Cardiac muscle cell (in vitro differentiated cells and primary cell): Measurements from ENCODE around the gene C4orf50. TPM values are rescaled to one million over a fixed set of nuclear protein-coding genes. Genes with fewer than 3 reads are reported as not detected.

Source experiments
- DNase-seq, 2 donors: peaks; one replicate each; pipeline versions ENCODE4 v3.0.0 to v3.0.0-alpha.2; 2010 to 2017; ENCODE audit warnings: low read depth in 1 of 2, low spot score in 1 of 2
- H3K27ac ChIP-seq: fragments of 200-600 bp; sonication (generic); 2 replicates; pipeline ENCODE4 v1.5.1; 2016
- H3K27me3 ChIP-seq: fragments of 200-600 bp; sonication (generic); 2 replicates; pipeline ENCODE4 v1.6.0; 2016; ENCODE audit warnings: control low read depth
- H3K36me3 ChIP-seq: fragments of 200-600 bp; sonication (generic); 2 replicates; pipeline ENCODE4 v1.5.1; 2016; ENCODE audit warnings: control low read depth
- H3K4me1 ChIP-seq: fragments of 200-600 bp; sonication (generic); 2 replicates; pipeline ENCODE4 v1.8.1; 2017; ENCODE audit warnings: low read depth, mild to moderate bottlenecking, mixed run types
- H3K4me3 ChIP-seq: fragments of 200-600 bp; sonication (generic); 2 replicates; pipeline ENCODE4 v1.5.1; 2016; ENCODE audit warnings: mild to moderate bottlenecking
- H3K9me3 ChIP-seq: fragments of 200-600 bp; sonication (generic); 2 replicates; pipeline ENCODE4 v1.5.1; 2017; ENCODE audit warnings: low read depth, mild to moderate bottlenecking, control low read depth
- polyA plus RNA-seq: library from polyadenylated mRNA; unstranded; fragments of >200 nt; fragmentation: Nextera tagmentation; extraction: Ambion mirVana; gene quantifications from 2 replicates; pipeline ENCODE4 v1.2.1, GENCODE V29; 2016
- total RNA-seq: library from RNA; depleted of rRNA; stranded (reverse); fragments of >200 nt; gene quantifications from 2 replicates; pipeline ENCODE4 v1.2.3, GENCODE V29; 2016
- TF ChIP-seq, protein P1 (sequence below): IDR thresholded peaks from 2 replicates; pipeline ENCODE4 v1.5.1; 2012; ENCODE audit warnings: low read depth, mild to moderate bottlenecking, low read length

Gene C4orf50
- total and polyA plus RNA-seq, 2 experiments from 2014 or later = 0.15 TPM; not detected in 1

DNA sequence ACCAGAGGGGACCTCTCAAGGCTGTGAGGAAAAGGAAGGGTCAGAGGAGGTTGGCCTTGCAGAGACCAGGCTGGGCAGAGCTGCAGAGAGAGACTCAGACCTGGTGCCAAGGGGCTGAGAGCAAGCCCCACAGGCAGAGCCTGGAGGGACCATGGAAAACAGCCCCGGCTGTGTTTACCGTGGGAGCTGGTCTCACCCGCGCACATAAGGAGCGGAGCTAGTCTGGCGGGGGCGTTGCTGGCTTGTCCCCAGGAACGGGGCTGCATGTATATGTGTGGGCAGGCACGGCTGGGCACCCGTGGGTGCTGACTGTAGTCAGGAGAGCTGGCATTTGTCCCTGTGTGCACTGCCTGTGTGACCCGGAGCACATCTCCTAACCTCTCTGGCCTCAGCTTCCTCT is 45.7 kb downstream of the C4orf50 start:
- Histone ChIP-seq H3K27ac (no peak overlapping the region), H3K9me3 (no peaks in the 10 kb centered on the region), H3K4me3 (no peak overlapping the region), H3K36me3 (no peaks in the 10 kb centered on the region), H3K27me3 (no peaks in the 10 kb centered on the region), H3K4me1 (no peaks in the 10 kb centered on the region)
- no peak for DNase-seq
- TF ChIP-seq, protein P1, sequence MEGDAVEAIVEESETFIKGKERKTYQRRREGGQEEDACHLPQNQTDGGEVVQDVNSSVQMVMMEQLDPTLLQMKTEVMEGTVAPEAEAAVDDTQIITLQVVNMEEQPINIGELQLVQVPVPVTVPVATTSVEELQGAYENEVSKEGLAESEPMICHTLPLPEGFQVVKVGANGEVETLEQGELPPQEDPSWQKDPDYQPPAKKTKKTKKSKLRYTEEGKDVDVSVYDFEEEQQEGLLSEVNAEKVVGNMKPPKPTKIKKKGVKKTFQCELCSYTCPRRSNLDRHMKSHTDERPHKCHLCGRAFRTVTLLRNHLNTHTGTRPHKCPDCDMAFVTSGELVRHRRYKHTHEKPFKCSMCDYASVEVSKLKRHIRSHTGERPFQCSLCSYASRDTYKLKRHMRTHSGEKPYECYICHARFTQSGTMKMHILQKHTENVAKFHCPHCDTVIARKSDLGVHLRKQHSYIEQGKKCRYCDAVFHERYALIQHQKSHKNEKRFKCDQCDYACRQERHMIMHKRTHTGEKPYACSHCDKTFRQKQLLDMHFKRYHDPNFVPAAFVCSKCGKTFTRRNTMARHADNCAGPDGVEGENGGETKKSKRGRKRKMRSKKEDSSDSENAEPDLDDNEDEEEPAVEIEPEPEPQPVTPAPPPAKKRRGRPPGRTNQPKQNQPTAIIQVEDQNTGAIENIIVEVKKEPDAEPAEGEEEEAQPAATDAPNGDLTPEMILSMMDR = no peak

DNA sequence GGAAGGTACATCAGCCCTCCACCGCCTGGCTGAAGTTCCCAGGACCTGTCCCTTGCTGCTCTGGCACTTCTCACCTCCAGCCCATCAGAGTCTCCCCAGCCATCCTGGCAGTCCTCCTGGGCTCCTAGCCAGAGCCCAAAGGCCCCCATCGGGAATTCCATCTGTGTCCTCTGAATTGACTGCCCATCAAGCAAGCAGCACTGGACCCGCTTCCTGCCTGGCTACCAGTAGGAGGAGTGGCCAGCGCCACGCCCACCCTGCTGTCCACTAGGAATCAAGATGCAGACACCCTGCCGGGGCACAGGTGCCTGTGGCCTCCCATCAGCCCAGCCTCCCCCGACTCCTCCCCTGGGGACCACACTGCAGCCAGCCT is 47.2 kb downstream of the C4orf50 start:
- H3K4me3 ChIP-seq = no peak overlapping the region
- no peak for DNase-seq
- H3K9me3 ChIP-seq = no peaks in the 10 kb centered on the region
- H3K27me3 ChIP-seq = no peaks in the 10 kb centered on the region
- H3K36me3 ChIP-seq = no peaks in the 10 kb centered on the region
- no peaks in the 10 kb centered on the region for H3K4me1 ChIP-seq
- H3K27ac ChIP-seq = no peak overlapping the region
- TF ChIP-seq, protein P1 = no peak

DNA sequence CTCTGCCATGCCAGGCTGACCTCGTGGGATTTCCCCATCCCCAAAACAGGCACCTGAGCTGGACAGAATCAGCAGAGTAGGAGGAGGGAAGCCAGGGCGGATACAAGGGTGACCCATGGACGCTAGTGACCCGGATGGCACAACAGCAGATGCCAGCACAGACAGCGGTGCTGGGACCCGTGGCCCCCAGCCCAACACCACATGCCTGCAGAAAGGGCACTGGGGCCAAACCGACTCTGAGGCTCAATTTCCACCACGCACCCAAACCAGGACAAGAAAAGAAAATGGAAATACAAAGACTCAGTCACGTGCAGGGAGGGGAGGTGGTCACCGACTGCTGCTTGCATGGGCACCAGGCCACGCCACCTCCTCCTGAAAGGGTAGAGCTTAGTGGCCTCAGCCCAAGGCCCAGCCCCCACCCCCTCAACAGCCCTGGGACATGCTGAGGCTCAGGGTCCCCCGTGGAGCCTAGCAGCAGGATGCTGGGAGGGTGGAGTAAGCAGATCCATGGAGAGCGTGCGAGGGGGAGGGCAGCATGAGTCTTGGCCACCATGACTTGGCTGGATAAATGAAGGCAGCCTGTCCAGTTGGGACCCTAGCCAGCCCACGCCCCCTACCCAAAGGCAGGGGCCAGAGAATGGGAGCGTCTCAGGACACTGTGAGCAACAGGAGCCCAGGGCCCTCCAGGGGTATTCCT is 47.7 kb downstream of the C4orf50 start:
- H3K9me3 ChIP-seq = no peaks in the 10 kb centered on the region
- TF ChIP-seq, protein P1 = no peak
- H3K27me3 ChIP-seq = no peaks in the 10 kb centered on the region
- no peaks in the 10 kb centered on the region for H3K36me3 ChIP-seq
- no peaks in the 10 kb centered on the region for H3K4me1 ChIP-seq
- no peak overlapping the region for H3K4me3 ChIP-seq
- no peak for DNase-seq
- no peak overlapping the region for H3K27ac ChIP-seq

DNA sequence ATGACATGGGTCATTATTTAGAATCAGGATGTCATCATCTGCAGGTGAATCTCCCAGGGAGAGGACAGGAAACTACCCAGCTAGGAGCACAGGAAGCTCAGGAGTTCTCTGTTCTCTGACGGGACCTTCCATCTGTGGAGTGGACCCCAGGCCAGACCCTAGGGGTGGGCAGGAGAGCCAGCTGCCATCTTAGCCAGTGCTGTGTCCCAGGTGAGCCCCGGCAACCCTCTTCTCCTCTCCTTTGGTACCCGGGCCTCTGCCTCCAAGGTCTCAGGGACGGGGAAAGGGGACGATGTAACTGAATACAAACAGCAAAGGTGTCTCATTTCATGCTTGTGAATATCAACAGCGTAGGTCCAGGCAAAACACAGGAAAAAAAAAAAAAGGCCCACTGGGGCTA is 48.5 kb downstream of the C4orf50 start:
- Histone ChIP-seq H3K4me1 (no peaks in the 10 kb centered on the region), H3K27ac (no peak overlapping the region), H3K4me3 (no peak overlapping the region), H3K9me3 (no peaks in the 10 kb centered on the region), H3K27me3 (no peaks in the 10 kb centered on the region), H3K36me3 (no peaks in the 10 kb centered on the region)
- TF ChIP-seq, protein P1 = no peak
- DNase-seq = no peak

DNA sequence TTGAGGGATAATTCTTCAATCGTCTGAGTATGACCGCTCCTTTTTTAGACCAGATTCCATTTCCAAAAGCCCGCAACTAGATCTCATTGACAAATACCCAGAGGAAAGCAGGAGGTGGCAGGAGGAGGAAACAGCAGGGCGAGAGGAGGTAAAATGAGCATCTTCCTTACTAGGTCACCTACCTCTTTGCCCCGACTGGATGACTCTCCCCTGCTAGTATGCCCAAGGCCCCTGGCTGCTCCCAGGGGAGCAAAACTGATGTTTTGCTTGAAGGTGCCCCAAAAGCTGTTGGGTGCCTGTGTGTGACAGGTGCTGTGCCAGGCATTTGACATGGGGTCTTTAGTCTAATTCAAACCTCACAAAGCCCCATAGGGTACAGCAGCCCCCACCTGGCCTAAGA is 48.9 kb downstream of the C4orf50 start:
- Histone ChIP-seq H3K36me3 (no peaks in the 10 kb centered on the region), H3K27ac (no peak overlapping the region), H3K27me3 (no peaks in the 10 kb centered on the region), H3K4me3 (no peak overlapping the region), H3K4me1 (no peaks in the 10 kb centered on the region), H3K9me3 (no peaks in the 10 kb centered on the region)
- no peak for DNase-seq
- TF ChIP-seq, protein P1 = no peak
